HG03457 (cell line): ENCODE data around the gene FBXO41.
A peak's percentile ranks its signal among the peaks of the same experiment; 100 is the strongest.

Experiments
- ATAC-seq: cut with Tn5 transposase; IDR thresholded peaks from one replicate; pipeline ENCODE4 v1.9.1; 2021; ENCODE audit warnings: moderate number of reproducible peaks; ENCODE audit not compliant: unreplicated experiment

The FBXO41 gene

GRCh38 chr2:73250872-73251846 is 33.1 kb downstream of the FBXO41 start:
- no peak for ATAC-seq

DNA sequence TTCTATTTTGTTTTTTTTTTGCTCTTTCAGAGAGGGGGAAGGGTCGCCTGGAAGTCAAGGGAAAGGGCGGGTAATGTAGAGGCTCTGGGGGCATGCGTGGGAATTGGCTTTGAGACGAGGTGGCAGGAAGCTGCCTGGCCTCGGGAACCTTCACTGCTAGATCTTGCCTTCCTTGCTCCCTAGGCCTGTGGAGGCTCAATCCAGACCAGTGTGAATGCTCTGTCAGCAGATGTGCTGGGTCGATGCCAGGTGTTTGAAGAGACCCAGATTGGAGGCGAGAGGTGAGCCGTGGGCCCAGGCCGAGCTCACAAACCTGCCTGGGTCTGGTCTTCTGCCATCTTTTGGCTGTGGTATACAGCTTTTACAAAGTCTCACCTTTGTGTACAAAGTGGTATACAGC is 34.6 kb downstream of the FBXO41 start:
- no peak for ATAC-seq

- ATAC-seq, result no peak
Observed at GRCh38 chr2:73246850-73247249, 37.4 kb downstream of the FBXO41 start.

GRCh38 chr2:73244580-73244979 is 39.7 kb downstream of the FBXO41 start:
- no peak for ATAC-seq

- ATAC-seq, result no peak
Observed at GRCh38 chr2:73243884-73244570, 40.3 kb downstream of the FBXO41 start.

DNA sequence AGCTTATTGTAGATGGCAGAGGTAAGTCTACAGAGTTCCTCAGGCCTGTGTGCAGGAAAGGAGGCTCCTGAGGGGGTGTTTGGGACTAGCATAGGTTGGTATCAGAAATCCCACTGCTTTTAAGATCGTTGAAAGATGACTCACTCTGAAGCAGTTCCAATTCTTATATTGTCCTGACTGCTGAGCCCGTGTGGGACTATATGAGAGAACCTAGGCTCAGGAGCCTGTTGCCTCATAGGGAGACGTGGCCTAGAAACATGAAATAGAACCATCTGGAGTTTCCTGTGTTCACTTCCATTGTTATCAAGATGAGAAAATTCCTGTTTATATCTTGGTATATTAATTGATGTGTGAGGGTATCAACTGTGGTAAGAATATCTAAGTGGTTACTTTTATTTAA is 44.5 kb downstream of the FBXO41 start:
- no peak for ATAC-seq

DNA sequence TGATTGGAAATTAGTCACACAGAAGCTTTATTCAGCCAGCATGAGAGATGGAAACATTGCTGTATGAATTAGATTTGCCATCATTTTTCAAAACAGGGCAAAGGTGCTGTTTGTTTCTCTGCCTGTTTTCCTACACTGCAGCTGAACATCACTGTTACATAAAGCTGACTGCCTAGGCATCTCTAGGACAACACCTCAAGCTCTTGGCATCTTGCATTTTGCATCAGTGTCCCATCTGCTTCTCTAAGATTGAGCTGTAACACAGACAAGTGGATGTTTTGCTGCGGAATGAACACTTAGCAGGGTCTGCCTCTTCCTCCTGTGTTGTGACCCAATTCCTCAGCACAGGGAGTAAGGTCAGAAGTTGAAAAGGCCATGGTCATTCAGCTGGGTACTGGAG is 45.3 kb downstream of the FBXO41 start:
- no peak for ATAC-seq

- no peak for ATAC-seq
Observed at GRCh38 chr2:73238149-73238548, 46.1 kb downstream of the FBXO41 start.

- ATAC-seq, result no peak
Observed at GRCh38 chr2:73237168-73237567, 47.1 kb downstream of the FBXO41 start.

DNA sequence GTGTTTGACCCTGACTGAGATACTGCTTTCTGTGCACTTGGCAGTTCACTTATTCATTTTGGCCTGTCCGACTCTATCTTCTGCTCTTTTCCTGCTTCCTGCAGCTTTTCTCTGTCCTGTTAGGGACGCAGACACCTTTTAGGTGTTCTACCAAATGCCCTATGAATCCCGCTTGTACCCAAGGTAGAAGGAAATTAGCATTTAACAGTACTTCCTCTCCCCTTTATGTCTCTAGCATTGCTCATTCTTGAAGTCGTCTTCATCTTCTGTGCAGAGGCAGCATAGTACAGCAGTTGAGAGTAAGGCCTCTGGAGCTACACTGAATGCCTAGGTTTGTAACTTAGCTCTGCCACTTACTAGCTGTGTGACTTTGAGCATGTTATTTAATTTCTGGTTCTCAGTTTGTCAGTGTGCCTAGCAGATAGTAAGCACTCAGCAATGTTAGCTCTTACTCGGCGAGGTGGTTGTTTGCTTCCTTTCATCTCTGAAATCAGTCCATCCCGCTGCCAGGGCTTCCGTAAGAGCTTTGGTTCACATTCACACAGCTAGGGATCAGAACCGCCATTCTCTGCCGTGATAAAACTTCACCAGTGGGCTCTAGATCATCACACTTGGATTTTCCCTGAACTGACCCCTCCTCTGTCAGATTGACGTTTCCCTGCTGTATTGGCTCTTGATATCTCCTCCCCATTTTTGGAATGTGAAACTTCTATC is 48.8 kb downstream of the FBXO41 start:
- ATAC-seq, result no peak

- ATAC-seq, result peak; percentile 45
Observed at GRCh38 chr2:73233932-73234832, 50.1 kb downstream of the FBXO41 start, which contains the start of gene CCT7. TSS of gene CCT7 (plus strand) at chr2:73234308. CDS start at chr2:73234379, 71 bp downstream.

GRCh38 chr2:73233154-73233931 is 50.9 kb downstream of the FBXO41 start, which contains the start of gene PRADC1:
TSS of gene PRADC1 (minus strand) at chr2:73233239. CDS start at chr2:73233160, 79 bp downstream.
- peak; percentile 90 for ATAC-seq

- ATAC-seq, result no peak
Observed at GRCh38 chr2:73232403-73233153, 51.7 kb downstream of the FBXO41 start.

DNA sequence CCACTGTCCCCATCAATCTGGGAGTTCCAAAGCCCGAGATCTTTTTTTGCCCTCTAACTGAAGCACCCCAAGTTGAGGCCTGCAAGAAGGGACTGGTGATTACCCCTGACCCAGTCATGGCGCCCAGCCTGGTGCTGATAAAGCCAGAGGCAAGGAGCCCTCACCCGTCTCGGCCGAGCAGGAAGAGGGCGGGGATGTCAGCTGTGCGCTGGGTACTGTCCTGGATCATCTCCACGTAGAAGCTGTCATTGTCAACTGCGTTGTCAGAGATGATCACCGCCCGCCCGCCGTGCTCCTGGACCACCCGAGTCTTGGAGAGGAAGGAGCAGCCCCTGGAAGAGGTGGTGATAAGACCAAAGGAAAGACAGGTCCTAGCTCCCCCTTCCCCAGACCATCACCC is 55.6 kb downstream of the FBXO41 start:
- ATAC-seq, result no peak

DNA sequence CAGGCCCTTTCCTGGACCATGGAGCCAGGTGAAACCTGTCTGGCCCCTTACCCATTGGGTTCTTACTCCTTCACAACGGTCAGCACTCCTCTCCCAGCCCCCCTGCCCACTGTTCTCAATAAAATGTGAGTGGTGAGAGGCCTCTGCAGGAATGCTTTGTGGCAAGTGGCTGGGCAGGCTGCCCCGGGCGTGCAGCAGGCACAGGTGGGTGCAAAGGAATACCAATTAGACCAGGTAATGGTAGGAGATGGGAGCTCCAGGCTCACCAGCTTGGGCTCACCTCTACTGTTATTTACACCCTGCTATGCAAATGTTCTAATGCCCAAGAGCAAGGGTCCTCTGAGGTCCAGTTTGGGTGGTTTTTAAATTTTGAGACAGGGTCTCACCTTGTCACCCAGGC is 57.2 kb downstream of the FBXO41 start:
- ATAC-seq, result no peak

DNA sequence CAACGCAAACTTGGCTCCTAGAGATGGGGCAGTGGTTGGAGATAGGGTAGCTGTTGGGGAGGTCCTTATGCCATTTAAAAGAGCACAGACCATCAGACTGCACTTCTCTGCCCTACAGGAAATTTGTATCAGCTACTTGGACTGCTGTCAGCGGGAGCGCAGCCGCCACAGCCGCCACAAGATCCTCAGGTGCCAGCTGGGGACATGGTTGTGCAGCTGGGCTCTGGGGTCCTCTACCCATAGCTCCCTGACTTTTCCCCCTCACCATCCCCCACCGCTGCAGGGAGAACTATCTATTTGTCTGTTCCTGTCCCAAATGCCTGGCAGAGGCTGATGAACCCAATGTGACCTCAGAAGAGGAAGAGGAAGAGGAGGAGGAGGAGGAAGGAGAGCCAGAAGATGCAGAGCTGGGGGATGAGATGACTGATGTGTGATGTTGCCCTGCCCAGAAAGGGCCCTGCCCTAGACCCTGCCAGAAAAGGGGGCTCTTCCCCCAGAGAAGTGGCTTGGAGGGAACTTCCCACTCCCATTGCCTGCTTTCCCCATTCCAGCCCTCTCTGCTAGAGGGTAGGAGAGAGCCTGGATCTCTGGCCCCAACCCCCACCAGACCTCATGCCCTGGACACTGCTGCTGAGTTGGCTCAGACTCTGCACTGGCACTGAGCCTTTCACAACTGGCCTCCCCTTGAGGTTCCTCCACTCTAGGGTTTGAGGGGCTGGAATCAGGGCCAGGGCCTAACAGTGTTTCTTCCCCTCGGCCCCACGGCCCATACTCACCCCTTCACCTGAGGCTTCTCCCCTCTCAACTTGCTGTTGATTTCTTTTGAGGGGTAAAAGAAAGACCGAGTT is 58.5 kb downstream of the FBXO41 start:
- ATAC-seq, result no peak

DNA sequence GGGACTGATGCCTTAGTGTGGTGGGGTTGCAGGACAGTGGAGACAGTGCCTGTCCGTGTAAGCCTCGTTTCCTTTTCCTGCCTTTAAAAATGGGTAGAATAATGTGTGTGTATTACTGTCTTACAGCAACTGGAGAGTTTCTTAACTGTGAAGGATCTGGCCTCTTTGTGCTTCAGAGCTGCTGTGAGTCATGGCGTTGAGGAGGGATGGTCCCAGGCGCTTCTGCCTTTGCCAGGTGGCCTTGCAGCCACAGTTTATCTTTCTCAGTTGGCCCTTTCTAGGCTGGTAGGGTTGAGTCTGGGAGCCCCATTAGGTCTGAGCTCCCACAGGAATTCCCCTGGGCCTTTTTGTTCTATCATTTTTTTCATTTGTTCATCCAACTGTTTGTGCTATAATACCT is 60.5 kb downstream of the FBXO41 start:
- ATAC-seq, result no peak

DNA sequence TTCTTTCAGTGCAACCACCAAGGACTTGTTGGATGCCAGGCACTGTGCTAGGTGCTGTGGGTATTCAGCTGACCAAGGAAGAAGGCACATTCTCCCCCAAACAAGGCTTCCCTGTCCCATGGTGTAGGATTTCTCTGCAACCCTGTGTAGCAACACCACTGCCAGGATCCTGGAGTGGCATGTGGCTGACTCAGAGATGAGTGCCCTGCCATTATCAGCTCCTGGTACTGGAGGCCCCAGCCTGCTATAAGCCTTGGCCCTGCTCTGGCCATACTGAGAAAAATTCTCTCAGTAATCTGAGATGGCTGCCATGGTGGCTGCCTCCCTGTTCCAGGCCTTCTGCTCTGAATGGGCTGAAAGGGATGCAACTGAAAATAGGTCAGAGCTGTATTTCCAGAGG is 66.0 kb downstream of the FBXO41 start:
- no peak for ATAC-seq
